Neural cell (in vitro differentiated cells): ENCODE measurements around the gene ZSWIM1. TPM values are rescaled to one million over a fixed set of nuclear protein-coding genes. Genes with fewer than 3 reads are reported as not detected.

Experiments used
- H2AFZ ChIP-seq: fragments of 200-600, 300-800 bp; sonication (generic), shearing (Covaris generic); 2 replicates; pipeline ENCODE4 v1.6.0; 2014; ENCODE audit warnings: low read depth, mild to moderate bottlenecking, antibody characterized with exemption, low read length, moderate library complexity
- H3F3A ChIP-seq: fragments of 200-600 bp; shearing (Covaris generic); 2 replicates; pipeline ENCODE4 v1.6.1; 2016; ENCODE audit warnings: mild to moderate bottlenecking, moderate library complexity, mixed read lengths, antibody characterized with exemption, low read length; ENCODE audit not compliant: insufficient read depth, poor library complexity, severe bottlenecking
- H3K27ac ChIP-seq: fragments of 200-600, 300-800 bp; sonication (generic), shearing (Covaris generic); 2 replicates; pipeline ENCODE4 v1.5.1; 2014; ENCODE audit warnings: mild to moderate bottlenecking, low read length, moderate library complexity
- H3K27me3 ChIP-seq: fragments of 300-800, 200-600 bp; sonication (generic), shearing (Covaris generic); 2 replicates; pipeline ENCODE4 v1.6.0; 2014; ENCODE audit warnings: mild to moderate bottlenecking, low read depth, low read length, moderate library complexity; ENCODE audit not compliant: insufficient read depth
- H3K36me3 ChIP-seq: fragments of 300-800, 200-600 bp; sonication (generic), shearing (Covaris generic); 2 replicates; pipeline ENCODE4 v1.5.1; 2014; ENCODE audit warnings: mild to moderate bottlenecking, antibody characterized with exemption, low read length, moderate library complexity; ENCODE audit not compliant: insufficient read depth
- H3K4me2 ChIP-seq: fragments of 300-800, 200-600 bp; sonication (generic), shearing (Covaris generic); 2 replicates; pipeline ENCODE4 v1.6.0; 2014; ENCODE audit warnings: mild to moderate bottlenecking, low read length
- H3K4me3 ChIP-seq: fragments of 300-800, 200-600 bp; sonication (generic), shearing (Covaris generic); 2 replicates; pipeline ENCODE4 v1.5.1; 2014; ENCODE audit warnings: mild to moderate bottlenecking, low read length, moderate library complexity
- H3K79me2 ChIP-seq: fragments of 200-600 bp; shearing (Covaris generic); replicated peaks from 2 replicates; pipeline ENCODE4 v1.6.0; 2014; ENCODE audit warnings: mild to moderate bottlenecking, low read length, moderate library complexity; ENCODE audit not compliant: insufficient read depth
- H3K9ac ChIP-seq: fragments of 300-800, 200-600 bp; sonication (generic), shearing (Covaris generic); 2 replicates; pipeline ENCODE4 v1.6.1; 2016; ENCODE audit warnings: mild to moderate bottlenecking, low read length, mixed read lengths
- H3K9me2 ChIP-seq: fragments of 200-600 bp; shearing (Covaris generic); 2 replicates; pipeline ENCODE4 v1.6.1; 2016; ENCODE audit warnings: mild to moderate bottlenecking, low read length, mixed read lengths; ENCODE audit not compliant: insufficient read depth
- H3K9me3 ChIP-seq: fragments of 200-600, 300-800 bp; sonication (generic), shearing (Covaris generic); 2 replicates; pipeline ENCODE4 v1.6.1; 2016; ENCODE audit warnings: mild to moderate bottlenecking, mixed run types, low read length, moderate library complexity, mixed read lengths
- H4K20me1 ChIP-seq: fragments of 200-600 bp; shearing (Covaris generic); 2 replicates; pipeline ENCODE4 v1.6.1; 2016; ENCODE audit warnings: mild to moderate bottlenecking, mixed run types; ENCODE audit not compliant: insufficient read depth
- EP300 ChIP-seq: fragments of 450-650 bp; conservative IDR thresholded peaks from 2 replicates; pipeline ENCODE4 v1.6.1; 2014; ENCODE audit warnings: antibody characterized with exemption, mild to moderate bottlenecking, moderate library complexity; ENCODE audit not compliant: poor library complexity, severe bottlenecking
- EZH2 ChIP-seq: fragments of 200-600, 300-800 bp; shearing (Covaris generic), sonication (generic); IDR thresholded peaks from 2 replicates; pipeline ENCODE4 v1.6.1; 2014; ENCODE audit warnings: antibody characterized with exemption, low read length, borderline replicate concordance, mild to moderate bottlenecking; ENCODE audit not compliant: insufficient read depth, poor library complexity, severe bottlenecking
- MXI1 ChIP-seq: fragments of 450-650 bp; conservative IDR thresholded peaks from 2 replicates; pipeline ENCODE4 v1.6.1; 2014; ENCODE audit warnings: antibody characterized with exemption, mild to moderate bottlenecking; ENCODE audit not compliant: poor library complexity, severe bottlenecking
- POLR2AphosphoS5 ChIP-seq: IDR thresholded peaks from 2 replicates; pipeline ENCODE4 v1.6.1; 2012
- RAD21 ChIP-seq: fragments of 450-650 bp; conservative IDR thresholded peaks from 2 replicates; pipeline ENCODE4 v1.6.1; 2014; ENCODE audit warnings: antibody characterized with exemption, mild to moderate bottlenecking, moderate library complexity
- SMC3 ChIP-seq: fragments of 450-650 bp; conservative IDR thresholded peaks from 2 replicates; pipeline ENCODE4 v1.6.1; 2014; ENCODE audit warnings: antibody characterized with exemption, mild to moderate bottlenecking, moderate library complexity; ENCODE audit not compliant: poor library complexity
- TAF1 ChIP-seq: IDR thresholded peaks from 2 replicates; pipeline ENCODE4 v1.6.1; 2012; ENCODE audit warnings: low read depth
- polyA minus RNA-seq: library from RNA; depleted of rRNA, polyadenylated mRNA; stranded (reverse); fragments of >200 nt; gene quantifications from 2 replicates; pipeline ENCODE4 v1.2.3, GENCODE V29; 2014
- polyA plus RNA-seq: library from polyadenylated mRNA; depleted of rRNA; stranded (reverse); fragments of >200 nt; gene quantifications from 2 replicates; pipeline ENCODE4 v1.2.3, GENCODE V29; 2014
- TF ChIP-seq, protein P1 (sequence below): IDR thresholded peaks from 2 replicates; pipeline ENCODE4 v1.6.1; 2012; ENCODE audit warnings: borderline replicate concordance
- TF ChIP-seq, protein P2 (sequence below): fragments of 450-650 bp; IDR thresholded peaks from 2 replicates; pipeline ENCODE4 v1.5.1; 2014; ENCODE audit warnings: antibody characterized with exemption, mild to moderate bottlenecking, moderate library complexity; ENCODE audit not compliant: poor library complexity, severe bottlenecking

ZSWIM1 gene
- polyA plus RNA-seq (3.3 and 5.5 TPM in 2 replicates), polyA minus RNA-seq (13.6 and 14.2 TPM in 2 replicates)

GRCh38 chr20:45880988-45881788, at the start of gene ZSWIM1:
TSS of gene ZSWIM1 (plus strand) at chr20:45881227. CDS start at chr20:45882593, 1,366 bp downstream.
- Histone ChIP-seq H2AFZ (peak within 1 kb of the TSS; percentile 6), H3K79me2 (peaks cover 12% of the 10 kb centered on the region), H4K20me1 (no peaks in the 10 kb centered on the region), H3K9me2 (no peaks in the 10 kb centered on the region), H3F3A (no peaks in the 10 kb centered on the region), H3K9me3 (no peaks in the 10 kb centered on the region), H3K4me3 (peak within 1 kb of the TSS; percentile 67), H3K36me3 (no peaks in the 10 kb centered on the region), H3K9ac (peak within 1 kb of the TSS; percentile 64), H3K4me2 (peak within 1 kb of the TSS; percentile 68), H3K27me3 (no peaks in the 10 kb centered on the region), H3K27ac (peak within 1 kb of the TSS; percentile 68)
- TF ChIP-seq MXI1 (peak; percentile 81), EP300 (no peak), TAF1 (peak; percentile 87), SMC3 (no peak), POLR2AphosphoS5 (peak; percentile 94), EZH2 (no peak), RAD21 (no peak)
- TF ChIP-seq, protein P1, sequence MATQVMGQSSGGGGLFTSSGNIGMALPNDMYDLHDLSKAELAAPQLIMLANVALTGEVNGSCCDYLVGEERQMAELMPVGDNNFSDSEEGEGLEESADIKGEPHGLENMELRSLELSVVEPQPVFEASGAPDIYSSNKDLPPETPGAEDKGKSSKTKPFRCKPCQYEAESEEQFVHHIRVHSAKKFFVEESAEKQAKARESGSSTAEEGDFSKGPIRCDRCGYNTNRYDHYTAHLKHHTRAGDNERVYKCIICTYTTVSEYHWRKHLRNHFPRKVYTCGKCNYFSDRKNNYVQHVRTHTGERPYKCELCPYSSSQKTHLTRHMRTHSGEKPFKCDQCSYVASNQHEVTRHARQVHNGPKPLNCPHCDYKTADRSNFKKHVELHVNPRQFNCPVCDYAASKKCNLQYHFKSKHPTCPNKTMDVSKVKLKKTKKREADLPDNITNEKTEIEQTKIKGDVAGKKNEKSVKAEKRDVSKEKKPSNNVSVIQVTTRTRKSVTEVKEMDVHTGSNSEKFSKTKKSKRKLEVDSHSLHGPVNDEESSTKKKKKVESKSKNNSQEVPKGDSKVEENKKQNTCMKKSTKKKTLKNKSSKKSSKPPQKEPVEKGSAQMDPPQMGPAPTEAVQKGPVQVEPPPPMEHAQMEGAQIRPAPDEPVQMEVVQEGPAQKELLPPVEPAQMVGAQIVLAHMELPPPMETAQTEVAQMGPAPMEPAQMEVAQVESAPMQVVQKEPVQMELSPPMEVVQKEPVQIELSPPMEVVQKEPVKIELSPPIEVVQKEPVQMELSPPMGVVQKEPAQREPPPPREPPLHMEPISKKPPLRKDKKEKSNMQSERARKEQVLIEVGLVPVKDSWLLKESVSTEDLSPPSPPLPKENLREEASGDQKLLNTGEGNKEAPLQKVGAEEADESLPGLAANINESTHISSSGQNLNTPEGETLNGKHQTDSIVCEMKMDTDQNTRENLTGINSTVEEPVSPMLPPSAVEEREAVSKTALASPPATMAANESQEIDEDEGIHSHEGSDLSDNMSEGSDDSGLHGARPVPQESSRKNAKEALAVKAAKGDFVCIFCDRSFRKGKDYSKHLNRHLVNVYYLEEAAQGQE = peak; percentile 92
- TF ChIP-seq, protein P2, sequence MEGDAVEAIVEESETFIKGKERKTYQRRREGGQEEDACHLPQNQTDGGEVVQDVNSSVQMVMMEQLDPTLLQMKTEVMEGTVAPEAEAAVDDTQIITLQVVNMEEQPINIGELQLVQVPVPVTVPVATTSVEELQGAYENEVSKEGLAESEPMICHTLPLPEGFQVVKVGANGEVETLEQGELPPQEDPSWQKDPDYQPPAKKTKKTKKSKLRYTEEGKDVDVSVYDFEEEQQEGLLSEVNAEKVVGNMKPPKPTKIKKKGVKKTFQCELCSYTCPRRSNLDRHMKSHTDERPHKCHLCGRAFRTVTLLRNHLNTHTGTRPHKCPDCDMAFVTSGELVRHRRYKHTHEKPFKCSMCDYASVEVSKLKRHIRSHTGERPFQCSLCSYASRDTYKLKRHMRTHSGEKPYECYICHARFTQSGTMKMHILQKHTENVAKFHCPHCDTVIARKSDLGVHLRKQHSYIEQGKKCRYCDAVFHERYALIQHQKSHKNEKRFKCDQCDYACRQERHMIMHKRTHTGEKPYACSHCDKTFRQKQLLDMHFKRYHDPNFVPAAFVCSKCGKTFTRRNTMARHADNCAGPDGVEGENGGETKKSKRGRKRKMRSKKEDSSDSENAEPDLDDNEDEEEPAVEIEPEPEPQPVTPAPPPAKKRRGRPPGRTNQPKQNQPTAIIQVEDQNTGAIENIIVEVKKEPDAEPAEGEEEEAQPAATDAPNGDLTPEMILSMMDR = peak; percentile 24

DNA sequence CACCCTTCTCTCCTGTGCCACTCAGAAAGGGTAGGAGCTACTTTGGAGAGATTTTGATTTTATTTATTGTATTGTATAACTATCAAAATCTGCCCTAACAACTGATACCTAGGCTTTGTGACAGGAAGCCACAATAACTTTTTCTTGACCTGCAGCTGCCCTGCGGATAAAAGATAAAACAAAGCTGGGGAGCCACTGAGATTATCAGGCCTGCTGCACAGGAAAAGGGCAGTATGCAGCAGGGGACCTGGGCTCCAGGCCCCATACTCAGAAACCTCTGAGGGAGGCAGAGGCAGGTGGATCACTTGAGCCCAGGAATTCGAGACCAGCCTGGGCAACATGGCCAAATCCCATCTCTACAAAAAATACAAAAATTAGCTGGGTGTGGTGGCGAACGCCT, 48.4 kb upstream of the ZSWIM1 start:
- Histone ChIP-seq H3K9me3 (no peaks in the 10 kb centered on the region), H3K4me2 (no peak overlapping the region), H3K27me3 (no peaks in the 10 kb centered on the region), H3K9me2 (no peaks in the 10 kb centered on the region), H3K4me3 (no peak overlapping the region), H3K27ac (no peak overlapping the region), H4K20me1 (no peaks in the 10 kb centered on the region), H2AFZ (no peak overlapping the region), H3K36me3 (no peaks in the 10 kb centered on the region), H3K9ac (no peak overlapping the region), H3F3A (no peaks in the 10 kb centered on the region), H3K79me2 (no peaks in the 10 kb centered on the region)
- TF ChIP-seq TAF1 = no peak
- TF ChIP-seq, protein P1 = no peak
- no peak for TF ChIP-seq POLR2AphosphoS5
- no peak for TF ChIP-seq EZH2
- TF ChIP-seq, protein P2 = no peak
- TF ChIP-seq SMC3 = no peak
- TF ChIP-seq RAD21 = no peak
- TF ChIP-seq MXI1 = no peak
- TF ChIP-seq EP300 = no peak
